Measurements from ENCODE around the gene C1orf52. TPM values are rescaled to one million over a fixed set of nuclear protein-coding genes. Genes with fewer than 3 reads are reported as not detected.

The C1orf52 gene
- total and polyA plus RNA-seq, 9 of the 15 experiments (the other 6 are each of a cell fraction or from before 2014, with no cell fraction given) = 17.0 to 38.5 (median 33.0) TPM

- H3K9ac ChIP-seq (ENCODE audit: insufficient read depth in 1 of 2, low read depth in 2 of 2, low read length in 2 of 2) = peak overlapping the region; percentile 78 to 92
- TSS peak; percentile 86 for BruUV-seq (replicated peaks)
- ATAC-seq = no peak
- peak overlapping the region; percentile 93 for H2AFZ ChIP-seq (ENCODE audit: low read depth, low read length)
- peaks cover 34% of the 10 kb centered on the region for H3K79me2 ChIP-seq (ENCODE audit: control insufficient read depth, insufficient read depth, low read length)
- H3K9me1 ChIP-seq (ENCODE audit: control insufficient read depth, insufficient read depth, low read length) = no peaks in the 10 kb centered on the region
- H3K27me3 ChIP-seq (ENCODE audit: control insufficient read depth in 2 of 2, insufficient read depth in 2 of 2, low read length in 2 of 2) = no peaks in the 10 kb centered on the region
- POLR2A ChIA-PET = interaction anchor here (1.2 to 1.8 kb wide), 3 partner anchors 9 to 23 kb away, joined by 3 to 9 read pairs (median 5); no protein-coding TSS in a partner anchor
- H3K4me2 ChIP-seq (ENCODE audit: insufficient read depth, low read length) = peak overlapping the region; percentile 81
- 8% methylated on average over 14 of the region's 14 CpGs for WGBS (ENCODE audit: insufficient coverage, low coverage, missing lambda C conversion rate)
- DNase-seq (ENCODE audit: extremely low read depth in 1 of 4, low spot score in 3 of 4) = no peak
- in situ Hi-C loops (cut with MboI) (no loop called here), intact Hi-C loops (cut with micrococcal nuclease) (loop anchor here (5.0 kb wide), 2 partner anchors 40 to 55 kb away; partner anchors contain the start of gene C1orf52)
- FAIRE-seq = no peak
- H3K4me1 ChIP-seq (replicated peaks in 1 of 2; ENCODE audit: control insufficient read depth in 2 of 2, insufficient read depth in 2 of 2, low read length in 2 of 2) = peaks cover 0 to 17% of the 10 kb centered on the region in 2 experiments; a peak in 4 of 5 replicates
- peak overlapping the region; percentile 68 for H3K4me3 ChIP-seq
- peak overlapping the region; percentile 90 for H3K27ac ChIP-seq (ENCODE audit: extremely low read depth, low read depth, low read length)
- CTCF ChIA-PET (ENCODE audit: low intra/inter-chr PET ratio) = no interaction called here
- no peaks in the 10 kb centered on the region for H3K9me3 ChIP-seq (replicated peaks; ENCODE audit: control insufficient read depth, insufficient read depth, low read depth, low read length)
- H3K36me3 ChIP-seq (ENCODE audit: control insufficient read depth, insufficient read depth, low read length) = no peaks in the 10 kb centered on the region
- H4K20me1 ChIP-seq (replicated peaks; ENCODE audit: control insufficient read depth, insufficient read depth, low read length) = no peaks in the 10 kb centered on the region
- TF ChIP-seq L3MBTL2 (IDR thresholded peaks at IDR 0.05) (no peak), YBX1 (IDR thresholded peaks at IDR 0.05) (no peak), FIP1L1 (IDR thresholded peaks at IDR 0.05; ENCODE audit: low read depth, low read length, poor library complexity, severe bottlenecking) (no peak), MCM2 (IDR thresholded peaks at IDR 0.05; ENCODE audit: low read depth) (no peak), ZNF197 (CRISPR knock-in tag; IDR thresholded peaks at IDR 0.05; ENCODE audit: low read depth) (no peak), SMARCB1 (IDR thresholded peaks at IDR 0.05; ENCODE audit: insufficient read length, low read depth) (no peak), NRF1 (conservative IDR thresholded peaks at IDR 0.05 in 1 of 2, IDR thresholded peaks at IDR 0.05 in 1 of 2) (no peak), EP400 (IDR thresholded peaks at IDR 0.05) (no peak), RUNX1 (IDR thresholded peaks at IDR 0.05; ENCODE audit: low read depth) (no peak)
- TF ChIP-seq, protein P1, sequence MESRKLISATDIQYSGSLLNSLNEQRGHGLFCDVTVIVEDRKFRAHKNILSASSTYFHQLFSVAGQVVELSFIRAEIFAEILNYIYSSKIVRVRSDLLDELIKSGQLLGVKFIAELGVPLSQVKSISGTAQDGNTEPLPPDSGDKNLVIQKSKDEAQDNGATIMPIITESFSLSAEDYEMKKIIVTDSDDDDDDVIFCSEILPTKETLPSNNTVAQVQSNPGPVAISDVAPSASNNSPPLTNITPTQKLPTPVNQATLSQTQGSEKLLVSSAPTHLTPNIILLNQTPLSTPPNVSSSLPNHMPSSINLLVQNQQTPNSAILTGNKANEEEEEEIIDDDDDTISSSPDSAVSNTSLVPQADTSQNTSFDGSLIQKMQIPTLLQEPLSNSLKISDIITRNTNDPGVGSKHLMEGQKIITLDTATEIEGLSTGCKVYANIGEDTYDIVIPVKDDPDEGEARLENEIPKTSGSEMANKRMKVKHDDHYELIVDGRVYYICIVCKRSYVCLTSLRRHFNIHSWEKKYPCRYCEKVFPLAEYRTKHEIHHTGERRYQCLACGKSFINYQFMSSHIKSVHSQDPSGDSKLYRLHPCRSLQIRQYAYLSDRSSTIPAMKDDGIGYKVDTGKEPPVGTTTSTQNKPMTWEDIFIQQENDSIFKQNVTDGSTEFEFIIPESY (CRISPR knock-in tag; IDR thresholded peaks at IDR 0.05) = no peak
- TF ChIP-seq, protein P2, sequence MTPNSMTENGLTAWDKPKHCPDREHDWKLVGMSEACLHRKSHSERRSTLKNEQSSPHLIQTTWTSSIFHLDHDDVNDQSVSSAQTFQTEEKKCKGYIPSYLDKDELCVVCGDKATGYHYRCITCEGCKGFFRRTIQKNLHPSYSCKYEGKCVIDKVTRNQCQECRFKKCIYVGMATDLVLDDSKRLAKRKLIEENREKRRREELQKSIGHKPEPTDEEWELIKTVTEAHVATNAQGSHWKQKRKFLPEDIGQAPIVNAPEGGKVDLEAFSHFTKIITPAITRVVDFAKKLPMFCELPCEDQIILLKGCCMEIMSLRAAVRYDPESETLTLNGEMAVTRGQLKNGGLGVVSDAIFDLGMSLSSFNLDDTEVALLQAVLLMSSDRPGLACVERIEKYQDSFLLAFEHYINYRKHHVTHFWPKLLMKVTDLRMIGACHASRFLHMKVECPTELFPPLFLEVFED (CRISPR knock-in tag; conservative IDR thresholded peaks at IDR 0.05) = no peak
- TF ChIP-seq, protein P3, sequence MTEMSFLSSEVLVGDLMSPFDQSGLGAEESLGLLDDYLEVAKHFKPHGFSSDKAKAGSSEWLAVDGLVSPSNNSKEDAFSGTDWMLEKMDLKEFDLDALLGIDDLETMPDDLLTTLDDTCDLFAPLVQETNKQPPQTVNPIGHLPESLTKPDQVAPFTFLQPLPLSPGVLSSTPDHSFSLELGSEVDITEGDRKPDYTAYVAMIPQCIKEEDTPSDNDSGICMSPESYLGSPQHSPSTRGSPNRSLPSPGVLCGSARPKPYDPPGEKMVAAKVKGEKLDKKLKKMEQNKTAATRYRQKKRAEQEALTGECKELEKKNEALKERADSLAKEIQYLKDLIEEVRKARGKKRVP (CRISPR knock-in tag; IDR thresholded peaks at IDR 0.05) = peak; percentile 78
These were observed 57.2 kb downstream of the C1orf52 start for GRCh38 chr1:85202092-85202863.
